Right renal cortex interstitium (tissue), 3 donors: ENCODE results near the gene FAM131C. TPM values are rescaled to one million over a fixed set of nuclear protein-coding genes. Genes with fewer than 3 reads are reported as not detected.
"Not testable (repeated sequence)": the region's sequence is repeated elsewhere in the genome, so short reads cannot be mapped to it uniquely, and the experiment has no call there.

Source experiments
- DNase-seq, 3 donors: peaks; one replicate each; pipeline ENCODE4 v3.0.0-alpha.2; 2013; ENCODE audit warnings: low read depth in 3 of 3, low spot score in 2 of 3
- polyA plus RNA-seq, 3 donors: library from polyadenylated mRNA; unstranded; fragments of 120-200 nt; gene quantifications; one replicate each; pipeline ENCODE4 v1.2.1, GENCODE V29; 2013; ENCODE audit not compliant: insufficient read length in 3 of 3

FAM131C gene
- polyA plus RNA-seq, 3 donors = 1.0 to 1.6 (median 1.3) TPM

DNA sequence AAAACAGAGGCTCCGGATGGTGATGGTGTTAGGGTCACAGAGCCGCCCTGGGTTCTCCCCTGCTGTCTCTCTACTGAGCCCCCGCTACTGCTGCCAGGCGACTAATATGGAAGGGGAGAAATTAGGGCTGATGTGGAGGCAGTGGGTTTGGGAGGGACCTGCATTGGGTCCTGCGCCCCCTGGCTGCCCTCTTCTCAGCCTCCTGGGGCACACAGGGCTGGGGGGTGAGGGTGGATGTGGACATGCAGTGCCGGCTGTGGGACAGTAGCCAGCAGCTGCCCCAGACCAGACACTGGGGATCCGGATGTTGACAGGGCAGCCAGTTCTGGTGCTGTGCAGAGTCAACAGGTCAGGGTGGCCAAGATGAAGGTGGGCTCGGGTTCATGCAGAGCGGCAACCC lies 31.4 kb downstream of the FAM131C start:
- DNase-seq = no peak

DNA sequence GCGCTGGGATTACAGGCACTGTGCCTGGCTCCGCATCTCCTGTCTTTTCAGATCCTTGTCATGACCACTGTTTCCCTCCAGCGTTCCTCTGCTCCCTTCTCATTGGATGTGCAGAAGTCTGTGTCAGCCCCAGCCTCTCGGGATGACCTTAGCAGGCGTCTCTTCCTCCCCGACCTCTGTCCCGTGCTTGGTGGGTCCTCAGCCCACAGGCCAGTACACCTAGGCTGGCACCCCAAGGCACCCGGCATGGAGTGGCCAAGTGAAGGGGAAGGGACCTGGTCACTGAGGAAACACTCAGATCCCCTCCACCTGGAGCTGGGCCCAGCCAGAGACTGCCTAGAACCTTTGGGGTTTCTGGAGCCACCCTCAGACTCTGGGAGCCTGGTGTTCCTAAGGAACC lies 32.3 kb downstream of the FAM131C start:
- DNase-seq = no peak

DNA sequence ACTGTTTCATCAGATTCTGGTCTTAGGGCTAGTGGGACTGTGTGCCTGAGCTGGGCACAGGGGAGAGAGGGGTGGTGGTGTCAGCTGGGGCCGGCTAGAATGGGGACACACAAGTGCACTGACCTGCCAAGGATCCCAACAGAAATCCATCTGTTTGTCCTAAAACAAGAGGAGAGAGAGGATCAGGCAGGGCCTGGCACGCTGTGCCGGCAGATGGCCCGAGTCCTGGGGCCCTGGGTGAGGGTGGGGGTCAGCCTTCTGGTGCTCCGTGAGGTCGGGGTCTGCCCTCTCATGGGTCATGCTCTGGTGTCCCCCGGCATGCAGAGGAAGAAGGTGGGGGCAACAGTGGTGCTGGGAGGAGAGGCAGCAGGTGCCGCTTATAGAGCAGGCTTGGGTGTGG lies 33.6 kb downstream of the FAM131C start:
- DNase-seq = not testable (repeated sequence)

DNA sequence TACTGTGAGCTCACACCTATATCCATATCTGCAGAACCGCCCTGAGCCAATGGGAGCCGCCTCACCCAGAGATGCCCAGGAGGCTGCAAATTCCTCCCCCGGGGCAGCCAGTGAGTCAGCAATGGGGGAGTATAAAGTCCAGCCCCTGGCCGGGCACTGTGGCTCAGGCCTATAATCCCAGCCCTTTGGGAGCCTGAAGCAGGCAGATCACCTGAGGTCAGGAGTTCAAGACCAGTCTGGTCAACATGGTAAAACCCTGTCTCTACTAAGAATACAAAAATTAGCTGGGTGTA lies 34.9 kb downstream of the FAM131C start:
- no peak for DNase-seq

DNA sequence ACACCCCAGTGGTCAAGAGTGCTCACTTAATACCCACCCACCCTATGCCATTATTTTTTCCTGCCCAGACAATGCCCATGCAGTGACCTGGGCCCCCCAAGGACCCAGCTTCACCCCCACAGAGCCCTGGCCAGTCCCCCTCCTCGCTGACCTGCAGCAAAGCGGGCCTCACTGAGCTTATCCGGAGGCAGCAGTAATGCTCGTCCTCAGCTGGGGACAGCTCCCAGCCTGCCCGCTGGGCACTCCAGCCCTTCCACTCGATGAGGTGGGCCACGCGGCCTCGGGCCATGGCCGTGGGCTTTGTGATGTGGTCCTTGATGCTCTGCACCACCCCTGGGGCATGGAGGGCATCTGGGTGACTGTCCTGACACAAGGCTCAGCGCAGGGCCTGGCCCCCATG lies 37.0 kb downstream of the FAM131C start:
- DNase-seq = not testable (repeated sequence)

DNA sequence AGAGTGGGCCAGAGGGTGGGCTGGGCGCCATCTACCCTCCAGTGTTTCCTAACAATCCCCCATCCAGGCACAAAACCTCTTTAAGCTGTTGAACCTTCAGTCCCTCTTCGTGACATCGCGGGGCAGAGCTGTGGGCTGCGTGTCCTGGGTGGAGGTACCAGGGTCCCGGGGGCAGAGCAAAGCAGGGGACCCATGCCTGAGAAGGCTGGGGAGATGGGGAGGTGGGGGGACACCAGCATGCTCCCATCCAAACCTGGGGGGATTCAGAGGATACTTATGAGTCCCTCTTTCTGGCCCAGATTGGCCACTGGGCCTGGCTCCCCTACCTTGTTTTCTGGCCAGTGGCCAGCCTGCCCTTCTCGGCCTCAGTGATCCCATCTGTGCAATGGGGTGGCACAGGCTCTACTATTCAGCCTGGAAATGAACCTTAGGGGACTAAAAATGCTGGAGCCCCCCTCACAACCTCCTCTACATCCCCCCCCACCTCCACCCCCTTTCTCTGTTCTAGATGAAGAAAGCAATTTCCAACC lies 40.3 kb downstream of the FAM131C start:
- not testable (repeated sequence) for DNase-seq

DNA sequence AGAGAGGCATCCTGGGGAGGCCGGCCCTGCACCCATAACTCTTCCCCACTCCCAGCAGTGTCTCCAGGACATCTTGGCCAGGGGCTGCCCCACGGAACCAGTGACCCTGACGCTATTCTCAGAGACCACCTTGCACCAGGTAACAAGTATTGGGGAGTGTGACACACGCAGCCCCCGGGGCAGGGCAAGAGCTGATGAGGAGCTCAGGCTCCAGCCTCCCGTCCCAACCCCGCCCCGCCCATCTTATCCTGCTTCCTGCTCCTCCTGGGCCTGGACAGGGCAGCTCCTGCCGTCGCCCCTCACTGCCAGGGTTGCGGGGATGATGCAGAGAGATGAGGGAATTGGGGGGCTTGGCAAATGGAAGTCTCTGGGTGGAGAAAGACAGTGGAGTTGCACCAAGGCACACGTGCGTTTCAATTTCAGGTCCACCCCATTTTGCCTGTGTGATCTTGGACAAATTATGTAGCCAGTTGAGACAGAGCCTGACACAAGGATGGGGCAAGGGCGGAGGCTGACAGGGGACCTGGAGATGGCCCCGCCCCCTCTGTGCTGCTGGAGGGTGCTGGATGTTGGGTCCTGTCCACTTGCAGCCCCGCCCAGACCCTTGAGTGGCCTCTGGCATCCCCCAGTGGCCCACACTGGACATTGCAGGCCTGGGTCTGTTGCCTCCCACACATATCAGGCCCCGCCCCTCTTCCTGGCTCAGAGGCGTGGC lies 40.9 kb downstream of the FAM131C start:
- peak in 1 of 3 donors; percentile 57 for DNase-seq

DNA sequence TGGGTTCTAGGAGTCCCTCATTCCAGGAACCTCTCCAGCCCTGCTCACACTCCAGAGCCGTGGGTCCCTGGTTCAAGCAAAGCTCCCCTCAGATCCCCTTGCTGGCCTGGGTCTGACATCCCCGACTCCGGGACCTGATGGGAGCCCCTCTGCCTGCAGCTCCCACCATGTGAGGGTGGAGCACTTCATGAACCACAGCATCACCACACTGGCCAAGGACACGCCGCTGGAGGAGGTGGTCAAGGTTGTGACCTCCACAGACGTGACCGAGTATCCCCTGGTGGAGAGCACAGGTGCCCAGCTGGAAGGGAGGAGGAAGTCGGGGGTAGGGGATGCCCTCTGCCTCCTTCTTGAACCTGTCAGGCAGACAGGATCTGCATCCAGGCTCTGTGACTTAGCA lies 41.9 kb downstream of the FAM131C start:
- no peak for DNase-seq

DNA sequence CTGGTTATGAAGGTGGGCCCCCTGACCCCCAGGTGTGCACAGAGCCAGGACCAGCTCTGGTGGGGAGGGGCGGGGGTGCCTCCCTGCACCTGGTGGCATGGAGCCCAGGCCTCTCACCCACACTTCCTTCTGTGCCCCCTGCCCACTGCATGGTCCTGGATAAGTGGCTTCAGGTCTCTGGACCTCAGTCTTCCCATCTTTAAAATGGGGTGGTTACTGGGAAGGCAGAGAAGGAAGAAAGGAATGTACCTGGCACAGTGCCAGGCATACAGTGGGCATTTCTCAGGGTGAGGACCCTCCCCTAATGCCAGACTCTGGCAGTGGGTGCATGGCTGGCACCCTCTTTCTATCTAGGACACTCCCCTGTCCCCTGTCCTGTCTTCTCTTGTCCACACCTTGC lies 44.2 kb downstream of the FAM131C start:
- no peak for DNase-seq

DNA sequence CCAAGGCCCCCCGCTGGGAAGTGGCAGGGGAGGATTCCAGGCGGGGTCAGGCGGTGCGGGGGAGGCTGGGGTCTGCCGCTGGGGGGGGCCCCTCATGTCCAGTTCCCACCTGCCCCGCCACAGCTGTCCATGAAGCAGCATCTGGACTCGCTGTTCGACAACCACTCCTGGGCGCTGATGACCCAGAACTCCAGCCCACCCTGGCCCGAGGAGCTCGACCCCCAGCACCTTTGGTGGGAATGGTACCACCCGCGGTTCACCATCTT lies 44.5 kb downstream of the FAM131C start:
- not testable (repeated sequence) for DNase-seq

DNA sequence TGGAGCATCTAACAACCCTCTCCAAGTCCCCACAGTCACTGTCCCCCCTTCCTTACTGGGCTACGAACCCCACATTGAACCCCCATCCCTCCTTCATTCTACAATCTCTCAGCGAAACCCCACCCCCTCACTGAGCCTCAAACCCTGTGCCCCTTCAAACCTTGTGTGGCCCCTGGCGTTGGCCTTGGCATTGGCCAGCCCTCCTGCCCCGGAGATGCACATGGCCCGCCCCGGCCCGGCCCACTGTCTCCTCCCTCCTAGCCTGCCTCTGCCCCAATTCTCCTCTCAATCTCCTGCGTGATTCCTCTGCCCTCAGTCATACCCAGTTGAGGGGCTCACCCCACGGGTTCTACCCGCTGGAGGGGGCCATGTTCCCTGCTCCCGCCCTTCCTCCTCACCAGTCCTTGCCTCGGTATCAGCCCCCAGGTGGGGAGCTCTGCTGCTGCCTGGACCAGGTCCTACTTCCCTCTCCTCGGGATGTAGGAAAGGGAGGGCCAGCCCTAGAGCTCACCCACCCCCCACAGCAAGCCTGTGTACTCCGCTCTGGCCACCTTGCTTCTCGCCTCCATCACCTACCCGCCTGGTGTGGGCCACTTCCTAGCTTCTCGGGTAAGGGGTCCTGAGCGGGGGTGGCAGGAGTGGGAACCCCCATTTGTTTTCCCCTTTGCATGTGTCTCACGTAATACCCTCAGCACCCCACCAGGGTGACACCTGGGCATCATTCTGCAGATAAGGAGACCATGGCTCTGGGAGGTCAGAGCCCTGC lies 45.0 kb downstream of the FAM131C start:
- DNase-seq = no peak

DNA sequence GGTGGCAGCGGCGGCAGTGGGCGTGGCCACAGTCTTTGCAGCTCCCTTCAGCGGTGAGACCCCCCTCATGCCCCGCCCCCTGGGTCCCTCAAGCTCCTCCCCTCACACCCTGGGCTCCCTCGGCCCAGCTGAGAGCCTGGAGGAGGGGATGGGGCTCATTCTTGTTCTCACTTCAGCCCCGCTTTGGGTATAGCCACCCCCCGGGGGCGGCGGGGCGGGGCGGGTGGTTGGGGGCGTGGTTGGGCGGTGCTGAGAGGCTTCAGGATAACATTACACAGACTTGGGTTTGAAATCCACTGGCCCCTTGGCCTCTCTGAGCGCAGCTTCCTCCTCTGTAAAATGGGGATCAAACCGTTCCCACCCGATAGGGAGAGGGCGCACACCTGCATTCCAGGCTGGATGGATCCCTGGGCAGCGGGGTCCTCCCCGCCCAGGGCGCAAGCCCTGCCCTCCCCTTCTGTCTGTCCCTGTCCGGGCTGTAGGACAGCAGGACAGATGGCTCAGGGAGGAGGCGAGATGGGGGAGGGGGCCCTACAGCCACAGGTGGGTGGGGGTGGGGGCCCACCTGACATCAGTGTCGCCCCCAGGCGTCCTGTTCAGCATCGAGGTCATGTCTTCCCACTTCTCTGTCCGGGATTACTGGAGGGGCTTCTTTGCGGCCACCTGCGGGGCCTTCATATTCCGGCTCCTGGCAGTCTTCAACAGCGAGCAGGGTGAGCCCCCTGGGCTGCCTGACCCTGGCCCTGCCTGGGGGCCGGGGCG lies 46.5 kb downstream of the FAM131C start:
- DNase-seq = no peak

DNA sequence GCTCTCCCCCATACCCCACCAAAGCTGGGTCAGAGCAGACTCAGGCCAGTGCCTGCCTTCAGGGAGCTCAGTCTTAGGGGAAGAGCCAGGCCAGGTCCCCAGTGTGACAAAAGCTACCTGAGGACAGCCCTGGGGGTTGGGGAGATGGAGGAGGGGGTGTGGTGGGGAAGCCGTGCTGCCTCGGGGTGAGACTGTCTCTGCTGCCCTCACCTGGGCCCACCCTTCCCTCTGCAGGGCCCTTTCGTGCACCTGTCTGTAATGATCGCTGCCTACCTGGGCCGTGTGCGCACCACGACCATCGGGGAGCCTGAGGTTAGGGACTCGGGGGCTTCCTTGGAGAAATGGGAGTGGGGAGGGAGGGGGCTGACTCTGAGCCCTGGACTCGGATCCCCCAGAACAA lies 47.1 kb downstream of the FAM131C start:
- DNase-seq = not testable (repeated sequence)

DNA sequence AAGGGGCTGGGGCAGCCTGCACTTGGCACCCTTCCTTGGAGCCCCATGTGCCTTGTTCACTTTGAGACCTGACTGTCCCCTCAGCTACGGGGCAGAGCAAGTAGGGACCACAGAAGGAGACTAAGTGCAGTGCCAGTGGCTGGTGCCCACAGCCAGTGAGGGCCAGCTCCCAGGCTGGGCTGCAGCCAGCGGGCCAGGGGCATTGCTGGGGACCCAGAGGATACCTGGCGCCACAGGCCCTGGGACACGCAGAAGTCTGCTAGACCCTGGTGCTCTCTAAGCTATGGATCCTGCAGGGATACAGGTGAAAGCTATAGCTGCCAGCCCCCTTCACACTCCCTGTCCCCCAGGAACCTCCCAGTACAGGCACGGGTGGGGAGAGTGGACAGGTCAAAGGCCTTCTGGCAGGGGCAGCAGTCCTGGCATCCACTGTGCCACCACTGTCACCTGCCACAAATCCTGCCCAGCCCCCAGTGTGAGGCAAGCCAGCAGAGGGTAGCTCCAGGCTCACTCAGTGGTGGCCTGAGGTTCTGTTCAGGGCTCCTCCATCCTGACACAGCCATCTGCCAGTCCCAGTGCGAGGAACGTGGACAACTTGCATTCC lies 50.3 kb downstream of the FAM131C start:
- DNase-seq = no peak

DNA sequence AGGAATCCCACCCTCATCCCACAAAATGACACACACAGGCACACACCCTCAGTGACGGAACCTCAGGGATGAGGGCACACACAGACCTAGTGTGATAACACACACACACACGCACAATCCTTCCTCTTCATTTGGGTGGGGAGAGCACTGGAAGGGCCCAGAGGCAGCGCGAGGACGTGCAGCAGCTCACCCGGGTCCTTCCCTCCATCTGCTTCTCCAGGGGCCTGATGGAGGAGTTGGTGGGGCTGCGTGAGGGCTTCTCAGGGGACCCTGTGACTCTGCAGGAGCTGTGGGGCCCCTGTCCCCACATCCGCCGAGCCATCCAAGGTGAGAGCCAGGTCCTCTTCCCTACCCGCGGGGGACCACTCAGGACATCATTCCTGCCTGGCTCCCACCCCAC lies 51.1 kb downstream of the FAM131C start:
- DNase-seq = no peak

DNA sequence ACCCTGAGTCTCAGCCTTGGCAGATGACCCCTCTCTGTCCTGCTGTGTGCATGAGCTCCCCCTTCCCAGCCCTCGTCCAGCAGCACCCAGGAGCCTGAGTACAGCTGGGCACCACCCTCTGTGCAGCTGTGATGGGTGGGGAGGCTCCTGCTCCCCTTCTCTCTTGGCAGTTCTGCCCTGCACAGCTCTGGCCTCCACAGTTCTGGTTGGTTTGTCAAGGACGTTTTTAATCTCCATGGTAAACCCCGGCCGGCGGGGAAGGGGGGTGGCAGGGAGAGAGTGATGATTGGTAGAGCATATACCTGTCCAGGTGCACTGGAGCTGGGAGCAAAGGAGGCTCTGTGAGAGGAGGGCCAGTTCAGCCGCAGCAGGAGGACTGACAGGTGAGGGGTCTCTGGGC lies 51.8 kb downstream of the FAM131C start, which contains the start of gene CLCNKA:
Gene CLCNKA, plus strand, starts transcription at position 356 of the 400 bp plus-strand sequence. CDS start 584 bp downstream, outside the sequence.
- DNase-seq = no peak

DNA sequence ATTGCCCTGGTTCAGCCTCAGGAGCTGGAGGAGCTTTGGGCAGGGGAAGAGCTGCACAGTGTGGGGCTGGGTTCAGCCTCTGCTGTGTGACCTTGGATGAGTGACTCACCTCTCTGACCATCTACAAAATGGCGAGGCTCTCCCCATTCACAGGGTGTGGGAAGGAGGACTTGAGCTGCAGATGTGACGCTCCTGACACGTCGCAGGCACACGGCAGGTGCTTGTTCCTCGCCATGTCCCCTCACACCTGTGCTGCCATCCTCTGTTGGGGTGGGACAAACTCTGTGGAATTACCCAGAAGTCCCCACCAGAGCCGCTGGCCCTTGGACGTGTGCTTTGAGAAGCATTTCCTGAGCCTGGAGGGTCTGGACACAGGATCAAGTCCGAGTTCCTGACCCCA lies 52.6 kb downstream of the FAM131C start:
- not testable (repeated sequence) for DNase-seq

DNA sequence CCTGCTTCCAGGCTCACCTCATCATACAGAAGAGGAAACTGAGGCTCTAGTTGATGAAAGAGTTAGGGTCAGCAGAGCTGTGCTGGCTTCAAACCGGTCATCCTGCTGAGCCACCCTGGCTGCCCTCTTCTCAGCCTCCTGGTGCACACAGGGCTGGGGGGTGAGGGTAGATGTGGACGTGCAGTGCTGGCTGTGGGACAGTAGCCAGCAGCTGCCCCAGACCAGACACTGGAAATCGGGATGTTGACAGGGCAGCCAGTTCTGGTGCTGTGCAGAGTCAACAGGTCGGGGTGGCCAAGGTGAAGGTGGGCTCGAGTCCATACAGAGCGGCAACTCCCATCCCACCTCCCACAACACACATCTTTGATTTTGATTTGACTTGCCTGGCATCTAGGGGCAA lies 53.1 kb downstream of the FAM131C start:
- DNase-seq = no peak

DNA sequence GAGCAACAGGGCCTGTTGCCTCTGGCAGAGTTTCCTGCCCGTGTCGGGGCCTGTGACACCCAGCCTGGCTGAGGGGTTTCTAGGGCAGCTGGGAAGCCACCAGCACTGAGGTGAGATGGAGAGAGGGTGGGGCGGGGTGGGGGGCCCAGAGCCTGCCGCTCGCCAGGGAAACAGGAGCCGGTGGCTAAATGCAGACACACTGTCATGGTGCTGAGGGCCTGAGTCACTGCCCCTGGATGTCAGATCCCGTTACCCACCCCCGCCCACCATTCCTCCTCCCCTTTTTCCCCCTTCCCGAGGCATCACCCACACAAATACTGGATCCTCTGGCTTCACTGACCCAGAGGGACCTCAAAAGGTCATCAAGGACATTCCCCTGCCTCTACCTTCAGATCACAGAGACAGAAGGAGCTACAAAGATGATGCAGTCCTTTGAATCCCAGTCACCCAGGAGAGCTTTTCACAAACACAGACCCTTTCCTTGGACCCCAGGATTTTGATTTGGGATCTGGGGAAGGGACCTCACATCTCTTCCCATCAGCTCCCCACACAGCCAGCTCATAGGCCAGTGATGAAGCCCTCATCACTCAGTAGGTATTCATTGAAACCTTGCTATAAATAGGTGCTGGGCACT lies 53.7 kb downstream of the FAM131C start:
- DNase-seq = no peak

DNA sequence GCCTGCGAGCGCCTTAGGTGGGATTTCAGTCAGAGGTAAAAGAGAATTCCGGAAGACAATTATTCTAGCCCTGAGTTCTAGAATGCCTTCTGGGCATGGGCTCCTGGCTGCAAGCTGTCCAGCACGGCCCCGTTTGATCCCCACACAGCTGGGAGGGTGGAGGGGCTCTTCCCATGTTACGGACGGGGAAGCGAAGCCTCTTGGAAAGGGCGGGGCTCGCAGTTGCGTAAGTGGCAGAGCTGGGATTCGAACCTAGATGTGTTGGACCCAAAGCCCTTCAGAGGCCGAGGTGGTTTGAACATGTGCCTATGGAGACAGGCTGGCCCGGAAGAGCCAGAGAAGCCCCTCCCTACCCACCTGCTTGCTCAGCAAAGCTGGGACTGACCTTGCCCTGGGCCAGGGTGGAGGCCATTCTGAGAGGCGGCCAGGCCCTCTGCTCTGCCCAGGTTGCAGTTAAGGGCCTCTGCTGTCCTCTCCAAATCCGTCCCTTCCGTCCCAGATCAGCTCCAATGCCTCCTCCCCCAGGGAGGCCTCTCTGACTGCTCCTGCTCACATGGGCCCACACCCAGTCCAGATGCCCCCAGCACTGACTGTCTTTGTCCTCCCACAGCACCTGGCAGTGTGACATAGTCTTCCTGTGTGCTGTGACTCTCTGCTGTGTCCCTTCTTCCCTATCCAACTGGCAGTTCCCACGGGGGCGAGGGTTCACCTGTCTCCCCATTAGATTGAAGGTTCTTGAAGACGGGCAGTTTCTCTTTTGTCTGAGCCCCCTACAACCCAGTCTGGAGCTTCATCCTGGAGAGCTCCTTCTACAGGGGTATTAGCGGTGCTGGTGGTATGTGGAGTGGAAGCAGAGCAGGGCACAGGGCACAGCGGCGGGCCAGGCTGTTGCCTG lies 54.5 kb downstream of the FAM131C start:
- no peak for DNase-seq
